Caco-2 (cell line): ENCODE measurements around the gene PSMA6. TPM values are rescaled to one million over a fixed set of nuclear protein-coding genes. Genes with fewer than 3 reads are reported as not detected.
"Not testable (repeated sequence)": the region's sequence is repeated elsewhere in the genome, so short reads cannot be mapped to it uniquely, and the experiment has no call there.

ENCODE experiments used
- BruUV-seq: library from RNA; stranded (reverse); fragments of 400-500 nt; replicated peaks from 2 replicates; lab custom pipeline; 2021; lab: Mats Ljungman, UMichigan
- CTCF ChIA-PET: fragments of 300-600 bp; sonication (Branson Sonifier 250); formaldehyde crosslinking; loops from one replicate; lab custom pipeline; 2022; ENCODE audit warnings: antibody characterized with exemption; lab: Charles Lee
- POLR2A ChIA-PET: fragments of 300-600 bp; sonication (Branson Sonifier 250); formaldehyde crosslinking; loops from one replicate; lab custom pipeline; 2022; ENCODE audit warnings: antibody characterized with exemption; lab: Charles Lee
- DNase-seq, 2 experiments: peaks; one replicate each; pipeline versions ENCODE4 v3.0.0 to v3.0.0-alpha.2; 2020 to 2022
- H3K27me3 ChIP-seq: replicated peaks from 2 replicates; pipeline ENCODE4 v1.6.0; 2011; ENCODE audit warnings: low read length; ENCODE audit not compliant: control insufficient read depth, insufficient read depth
- H3K36me3 ChIP-seq: 2 replicates; pipeline ENCODE4 v1.5.1; 2011; ENCODE audit warnings: low read length; ENCODE audit not compliant: control insufficient read depth, insufficient read depth
- H3K4me1 ChIP-seq: fragments of 250-450 bp; sonication (Bioruptor Pico); 2 replicates; pipeline ENCODE4 v1.5.1; 2020; ENCODE audit warnings: mild to moderate bottlenecking
- H3K4me3 ChIP-seq: 2 replicates; pipeline ENCODE4 v1.5.1; 2011; ENCODE audit warnings: low read depth, mild to moderate bottlenecking, control low read depth, low read length
- H3K9me3 ChIP-seq: fragments of 250-450 bp; sonication (Bioruptor Pico); 2 replicates; pipeline ENCODE4 v1.5.1; 2020; ENCODE audit warnings: mild to moderate bottlenecking, moderate library complexity
- H3K27ac Mint-ChIP-seq: one replicate; pipeline ENCODE4 v1.8.0; 2022; ENCODE audit warnings: mixed read lengths; ENCODE audit not compliant: unreplicated experiment
- H3K27me3 Mint-ChIP-seq: one replicate; pipeline ENCODE4 v1.8.0; 2022; ENCODE audit warnings: mixed read lengths; ENCODE audit not compliant: insufficient read depth, unreplicated experiment
- H3K36me3 Mint-ChIP-seq: one replicate; pipeline ENCODE4 v1.8.0; 2022; ENCODE audit warnings: mild to moderate bottlenecking, mixed read lengths; ENCODE audit not compliant: insufficient read depth, unreplicated experiment
- H3K4me1 Mint-ChIP-seq: one replicate; pipeline ENCODE4 v1.8.0; 2022; ENCODE audit warnings: low read depth, mixed read lengths; ENCODE audit not compliant: unreplicated experiment
- H3K4me3 Mint-ChIP-seq: one replicate; pipeline ENCODE4 v1.8.0; 2022; ENCODE audit warnings: mild to moderate bottlenecking, moderate library complexity, mixed read lengths; ENCODE audit not compliant: unreplicated experiment
- H3K9me3 Mint-ChIP-seq: one replicate; pipeline ENCODE4 v1.8.0; 2022; ENCODE audit warnings: mixed read lengths; ENCODE audit not compliant: unreplicated experiment
- intact Hi-C: fragments of 100-400 bp; cut with micrococcal nuclease; formaldehyde crosslinking; loops from one replicate; pipeline ENCODE4 v1.10.0; 2022; ENCODE audit not compliant: unreplicated experiment
- total RNA-seq: library from RNA; stranded (reverse); gene quantifications from 2 replicates; pipeline ENCODE4 v1.2.3, GENCODE V29; 2022
- TF ChIP-seq, protein P1 (sequence below), 2 experiments: fragments of 200-600 bp in 1 of 2; IDR thresholded peaks; 1 replicate in 1 of 2; 2 replicates in 1 of 2; pipeline versions ENCODE4 v1.5.1 to v1.8.0; 2011 to 2022; ENCODE audit warnings: antibody characterized with exemption in 1 of 2, control low read depth in 1 of 2, inconsistent platforms in 1 of 2, low read depth in 1 of 2, low read length in 1 of 2, mild to moderate bottlenecking in 1 of 2, moderate library complexity in 1 of 2; ENCODE audit not compliant: insufficient read depth in 1 of 2, severe bottlenecking in 1 of 2, unreplicated experiment in 1 of 2

Gene PSMA6
- total RNA-seq, 1 experiment from 2014 or later = 247 TPM

DNA sequence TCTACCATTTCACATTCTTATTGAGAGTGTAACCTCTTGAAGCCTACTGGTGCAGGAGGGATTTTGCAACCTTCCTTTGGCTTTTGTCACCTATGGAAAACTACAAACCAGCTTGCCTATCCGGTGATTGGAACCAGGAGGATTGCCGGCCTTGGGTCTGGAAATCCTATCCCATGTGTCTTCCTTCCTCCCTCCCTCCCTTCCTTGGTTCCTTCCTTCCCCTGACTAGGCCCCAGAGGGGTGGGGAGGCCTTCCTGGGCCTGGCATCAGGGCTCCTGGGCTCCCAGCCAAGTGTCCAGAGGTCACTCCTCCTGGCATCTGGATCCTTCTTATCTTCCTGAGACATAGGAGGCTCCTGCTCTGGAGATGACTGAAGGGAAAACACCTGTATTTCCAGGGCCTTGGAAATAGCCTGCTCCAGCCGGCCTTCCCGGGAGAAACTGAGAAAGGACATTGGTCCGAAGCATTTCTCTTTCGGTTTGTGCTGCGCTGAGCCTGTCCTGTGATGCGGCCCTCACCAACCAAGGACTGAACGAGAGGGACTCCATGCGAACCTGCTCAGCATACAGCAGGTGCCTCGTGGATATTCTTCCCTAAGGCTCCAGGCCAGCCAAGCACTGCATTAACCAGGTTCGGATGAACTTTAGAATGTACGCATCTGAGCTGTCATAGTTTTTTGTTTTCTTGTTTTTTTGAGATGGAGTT, 43.4 kb downstream of the PSMA6 start:
- no TSS peak for BruUV-seq
- H3K9me3 ChIP-seq = no peaks in the 10 kb centered on the region
- H3K9me3 Mint-ChIP-seq = no peaks in the 10 kb centered on the region
- TF ChIP-seq, protein P1, sequence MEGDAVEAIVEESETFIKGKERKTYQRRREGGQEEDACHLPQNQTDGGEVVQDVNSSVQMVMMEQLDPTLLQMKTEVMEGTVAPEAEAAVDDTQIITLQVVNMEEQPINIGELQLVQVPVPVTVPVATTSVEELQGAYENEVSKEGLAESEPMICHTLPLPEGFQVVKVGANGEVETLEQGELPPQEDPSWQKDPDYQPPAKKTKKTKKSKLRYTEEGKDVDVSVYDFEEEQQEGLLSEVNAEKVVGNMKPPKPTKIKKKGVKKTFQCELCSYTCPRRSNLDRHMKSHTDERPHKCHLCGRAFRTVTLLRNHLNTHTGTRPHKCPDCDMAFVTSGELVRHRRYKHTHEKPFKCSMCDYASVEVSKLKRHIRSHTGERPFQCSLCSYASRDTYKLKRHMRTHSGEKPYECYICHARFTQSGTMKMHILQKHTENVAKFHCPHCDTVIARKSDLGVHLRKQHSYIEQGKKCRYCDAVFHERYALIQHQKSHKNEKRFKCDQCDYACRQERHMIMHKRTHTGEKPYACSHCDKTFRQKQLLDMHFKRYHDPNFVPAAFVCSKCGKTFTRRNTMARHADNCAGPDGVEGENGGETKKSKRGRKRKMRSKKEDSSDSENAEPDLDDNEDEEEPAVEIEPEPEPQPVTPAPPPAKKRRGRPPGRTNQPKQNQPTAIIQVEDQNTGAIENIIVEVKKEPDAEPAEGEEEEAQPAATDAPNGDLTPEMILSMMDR (IDR thresholded peaks at IDR 0.05; ENCODE audit: insufficient read depth in 1 of 2, low read depth in 1 of 2, low read length in 1 of 2, severe bottlenecking in 1 of 2, unreplicated experiment in 1 of 2) = no peak
- H3K27me3 ChIP-seq = no peaks in the 10 kb centered on the region
- peaks cover 13% of the 10 kb centered on the region for H3K36me3 Mint-ChIP-seq
- intact Hi-C loops = no loop called here
- H3K4me3 ChIP-seq = no peak overlapping the region
- H3K4me3 Mint-ChIP-seq = no peak overlapping the region
- H3K27me3 Mint-ChIP-seq = no peaks in the 10 kb centered on the region
- CTCF ChIA-PET = no interaction called here
- peaks cover 30% of the 10 kb centered on the region for H3K4me1 Mint-ChIP-seq
- no peak for DNase-seq
- peaks cover 47% of the 10 kb centered on the region for H3K4me1 ChIP-seq
- H3K36me3 ChIP-seq = no peaks in the 10 kb centered on the region
- POLR2A ChIA-PET = no interaction called here
- H3K27ac Mint-ChIP-seq = peak overlapping the region; percentile 79

DNA sequence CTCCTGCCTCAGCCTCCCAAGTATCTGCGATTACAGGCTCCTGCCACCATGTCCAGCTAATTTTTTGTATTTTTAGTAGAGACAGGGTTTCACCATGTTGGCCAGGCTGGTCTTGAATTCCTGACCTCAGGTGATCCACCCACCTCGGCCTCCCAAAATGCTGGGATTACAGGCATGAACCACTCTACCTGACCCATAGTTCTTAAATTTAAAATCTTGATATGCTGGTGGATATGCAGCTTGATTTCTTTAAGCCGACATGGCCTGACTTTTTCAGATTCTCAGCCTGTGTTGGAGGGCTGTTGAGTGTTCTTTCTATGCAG, 44.0 kb downstream of the PSMA6 start:
- Mint-ChIP-seq H3K4me1 (peaks cover 30% of the 10 kb centered on the region), H3K36me3 (peaks cover 13% of the 10 kb centered on the region), H3K27ac (peak overlapping the region; percentile 79)
- H3K4me3 ChIP-seq, H3K4me3 Mint-ChIP-seq, H3K9me3 Mint-ChIP-seq, H3K36me3 ChIP-seq, H3K9me3 ChIP-seq, H3K27me3 Mint-ChIP-seq, DNase-seq, H3K27me3 ChIP-seq, POLR2A ChIA-PET, BruUV-seq, CTCF ChIA-PET, intact Hi-C loops: not testable (repeated sequence)
- H3K4me1 ChIP-seq = peaks cover 47% of the 10 kb centered on the region

DNA sequence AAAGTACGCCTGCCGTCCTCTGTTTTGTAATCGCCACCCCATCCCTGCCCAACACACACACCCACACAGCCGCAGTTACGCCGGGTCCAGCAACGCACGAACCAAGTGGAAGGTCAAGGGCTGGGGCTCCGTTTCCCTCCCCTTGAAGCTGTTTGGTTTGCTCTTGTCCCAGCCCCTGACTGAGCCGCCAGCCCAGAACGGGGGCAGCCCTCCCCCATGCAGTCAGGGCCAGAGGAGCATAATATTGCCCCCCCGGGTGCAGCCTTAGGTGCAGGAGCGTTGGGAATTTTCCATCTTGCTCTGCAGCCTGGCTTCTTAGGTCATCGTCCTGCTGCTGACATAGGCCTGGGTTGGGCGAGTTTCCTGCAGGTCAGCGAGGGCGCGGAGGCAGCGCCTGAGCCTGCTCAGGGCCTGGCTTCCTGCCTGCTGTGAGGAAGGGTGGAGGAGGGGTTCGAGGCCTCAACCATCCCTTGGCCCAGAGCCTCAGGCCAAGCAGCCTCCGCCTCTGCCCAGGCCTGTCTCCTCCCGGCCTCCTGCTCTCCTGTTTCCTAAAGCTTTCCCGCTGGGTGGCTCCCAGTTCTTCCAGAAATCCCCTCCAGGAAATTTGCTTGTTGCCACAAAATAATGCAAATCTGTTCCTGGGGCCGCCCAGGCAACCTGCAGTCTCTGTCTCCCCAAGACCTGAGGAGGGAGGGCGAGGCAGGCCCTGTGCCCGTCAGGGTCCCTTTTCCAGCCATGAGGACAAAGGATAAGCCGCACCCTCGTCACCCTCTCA, 44.5 kb downstream of the PSMA6 start:
- Mint-ChIP-seq H3K9me3 (no peaks in the 10 kb centered on the region), H3K4me3 (no peak overlapping the region), H3K36me3 (peaks cover 12% of the 10 kb centered on the region), H3K4me1 (peaks cover 29% of the 10 kb centered on the region), H3K27ac (peak overlapping the region; percentile 79), H3K27me3 (no peaks in the 10 kb centered on the region)
- Histone ChIP-seq H3K36me3 (no peaks in the 10 kb centered on the region), H3K9me3 (no peaks in the 10 kb centered on the region), H3K27me3 (no peaks in the 10 kb centered on the region), H3K4me1 (peaks cover 48% of the 10 kb centered on the region), H3K4me3 (no peak overlapping the region)
- ChIA-PET CTCF (no interaction called here), POLR2A (no interaction called here)
- intact Hi-C loops = no loop called here
- no peak for DNase-seq
- no TSS peak for BruUV-seq
- TF ChIP-seq, protein P1 (IDR thresholded peaks at IDR 0.05; ENCODE audit: insufficient read depth in 1 of 2, low read depth in 1 of 2, low read length in 1 of 2, severe bottlenecking in 1 of 2, unreplicated experiment in 1 of 2) = no peak
